Measurements from ENCODE around the gene CNGB1. TPM values are rescaled to one million over a fixed set of nuclear protein-coding genes. Genes with fewer than 3 reads are reported as not detected.

The CNGB1 gene
- total RNA-seq, 1 donor from 2014 or later: not detected

DNA sequence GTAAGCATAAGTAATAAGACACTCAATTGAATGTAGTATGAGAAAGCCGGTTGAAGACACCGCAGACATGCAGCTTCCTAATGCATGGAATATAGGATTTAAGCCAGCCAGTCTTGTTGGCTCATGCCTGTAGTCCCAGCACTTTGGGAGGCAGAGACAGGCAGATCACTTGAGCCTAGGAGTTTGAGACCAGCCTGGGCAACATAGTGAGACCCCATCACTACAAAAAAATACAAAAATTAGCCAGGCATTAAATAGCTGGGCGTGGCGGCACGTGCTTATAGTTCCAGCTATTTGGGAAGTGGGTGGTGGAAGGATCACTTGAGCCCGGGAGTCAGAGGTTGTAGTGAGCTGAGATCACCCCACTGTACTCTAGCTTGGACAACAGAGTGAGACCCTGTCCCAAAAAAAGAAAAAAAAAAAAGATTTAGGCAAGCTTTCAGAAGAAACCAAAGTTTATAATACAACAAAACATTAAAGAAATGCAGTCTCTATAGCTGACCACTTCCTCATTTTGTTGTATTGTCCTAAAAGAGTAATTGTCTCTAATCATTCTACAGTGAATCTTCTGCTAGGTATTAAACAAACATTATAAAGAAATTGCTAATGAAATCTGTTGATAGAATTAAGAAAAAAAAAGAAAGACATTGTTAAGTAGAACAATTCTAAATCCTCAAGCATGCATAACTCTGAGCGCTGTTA lies 100.0 kb downstream of the CNGB1 start:
- Histone ChIP-seq H3K27ac (ENCODE audit: low read depth, low read length) (no peak overlapping the region), H3K27me3 (ENCODE audit: control insufficient read depth in 3 of 3, insufficient read depth in 3 of 3, low read length in 3 of 3) (peaks cover 8 to 13% (median 11%) of the 10 kb centered on the region in 3 donors), H3K4me3 (ENCODE audit: low read length in 3 of 3) (no peak overlapping the region), H3K36me3 (ENCODE audit: control insufficient read depth in 3 of 3, insufficient read depth in 3 of 3, low read length in 3 of 3) (no peaks in the 10 kb centered on the region), H3K9me3 (ENCODE audit: control insufficient read depth in 3 of 3, low read length in 3 of 3) (no peaks in the 10 kb centered on the region), H3K4me1 (ENCODE audit: control insufficient read depth in 3 of 3, insufficient read depth in 3 of 3, low read length in 3 of 3) (no peaks in the 10 kb centered on the region), H3K9ac (ENCODE audit: low read depth in 1 of 3, low read length in 3 of 3) (no peak overlapping the region)

GRCh38 chr16:57868913-57869520 lies 101.9 kb downstream of the CNGB1 start:
- H3K4me3 ChIP-seq (ENCODE audit: low read length in 3 of 3): no peak overlapping the region
- H3K27me3 ChIP-seq (ENCODE audit: control insufficient read depth in 3 of 3, insufficient read depth in 3 of 3, low read length in 3 of 3): peaks cover 2 to 12% (median 10%) of the 10 kb centered on the region in 3 donors

DNA sequence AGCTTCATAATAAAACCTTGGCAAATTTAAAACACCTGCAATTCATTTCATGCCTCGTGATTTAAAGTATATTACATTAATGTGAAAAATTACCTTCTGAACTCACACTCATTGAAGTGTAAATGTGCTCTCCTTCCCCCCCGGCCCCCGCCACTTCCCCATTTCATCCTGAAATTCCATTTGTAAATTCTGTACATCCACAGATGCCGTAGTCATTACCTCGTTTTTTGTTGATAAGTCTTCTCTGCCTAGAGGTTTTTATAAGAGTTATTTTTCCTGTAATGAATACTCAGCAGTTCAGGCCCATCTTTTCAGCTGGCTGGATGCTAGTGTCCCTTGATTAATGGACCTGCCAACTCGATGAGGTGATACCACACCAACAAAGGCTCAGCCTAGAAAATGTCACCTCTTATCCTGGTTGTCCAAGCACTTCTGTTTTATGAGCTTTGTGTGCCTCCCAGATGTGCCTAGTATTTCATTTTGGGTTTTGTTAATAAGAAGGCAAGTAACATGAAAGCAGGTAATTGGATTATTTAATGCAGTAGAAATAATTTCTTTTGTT lies 103.8 kb downstream of the CNGB1 start:
- Histone ChIP-seq H3K4me3 (ENCODE audit: low read length in 3 of 3) (no peak overlapping the region), H3K27ac (ENCODE audit: low read depth, low read length) (no peak overlapping the region), H3K9me3 (ENCODE audit: control insufficient read depth in 3 of 3, low read length in 3 of 3) (no peaks in the 10 kb centered on the region), H3K27me3 (ENCODE audit: control insufficient read depth in 3 of 3, insufficient read depth in 3 of 3, low read length in 3 of 3) (no peaks in the 10 kb centered on the region), H3K9ac (ENCODE audit: low read depth in 1 of 3, low read length in 3 of 3) (no peak overlapping the region), H3K4me1 (ENCODE audit: control insufficient read depth in 3 of 3, insufficient read depth in 3 of 3, low read length in 3 of 3) (peaks cover 0 to 10% (median 0%) of the 10 kb centered on the region in 3 donors), H3K36me3 (ENCODE audit: control insufficient read depth in 3 of 3, insufficient read depth in 3 of 3, low read length in 3 of 3) (no peaks in the 10 kb centered on the region)

More at GRCh38 chr16:57868913-57869520, 101.9 kb downstream of the CNGB1 start:
- Histone ChIP-seq H3K36me3 (ENCODE audit: control insufficient read depth in 3 of 3, insufficient read depth in 3 of 3, low read length in 3 of 3) (no peaks in the 10 kb centered on the region), H3K27ac (ENCODE audit: low read depth, low read length) (no peak overlapping the region), H3K4me1 (ENCODE audit: control insufficient read depth in 3 of 3, insufficient read depth in 3 of 3, low read length in 3 of 3) (no peaks in the 10 kb centered on the region), H3K9ac (ENCODE audit: low read depth in 1 of 3, low read length in 3 of 3) (no peak overlapping the region), H3K9me3 (ENCODE audit: control insufficient read depth in 3 of 3, low read length in 3 of 3) (no peaks in the 10 kb centered on the region)

DNA sequence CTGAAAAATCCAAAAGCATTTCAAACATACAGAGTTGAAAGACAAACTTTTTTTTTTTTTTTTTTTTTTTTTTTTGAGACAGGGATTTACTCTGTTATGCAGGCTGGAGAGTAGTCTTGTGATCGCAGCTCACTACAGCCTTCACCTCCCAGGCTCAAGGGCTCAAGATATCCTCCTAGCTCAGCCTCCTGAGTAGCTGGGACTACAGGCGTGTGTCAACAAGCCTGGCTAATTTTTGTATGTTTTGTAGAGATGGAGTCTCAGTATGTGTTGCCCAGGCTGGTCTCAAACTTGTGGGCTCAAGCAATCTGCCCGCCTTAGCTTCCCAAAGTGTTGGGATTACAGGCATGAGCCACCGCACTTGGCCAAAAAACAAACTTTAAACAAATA lies 104.4 kb downstream of the CNGB1 start:
- Histone ChIP-seq H3K9me3 (ENCODE audit: control insufficient read depth in 3 of 3, low read length in 3 of 3) (no peaks in the 10 kb centered on the region), H3K36me3 (ENCODE audit: control insufficient read depth in 3 of 3, insufficient read depth in 3 of 3, low read length in 3 of 3) (no peaks in the 10 kb centered on the region), H3K27ac (ENCODE audit: low read depth, low read length) (no peak overlapping the region), H3K4me1 (ENCODE audit: control insufficient read depth in 3 of 3, insufficient read depth in 3 of 3, low read length in 3 of 3) (peaks cover 0 to 10% (median 0%) of the 10 kb centered on the region in 3 donors), H3K27me3 (ENCODE audit: control insufficient read depth in 3 of 3, insufficient read depth in 3 of 3, low read length in 3 of 3) (no peaks in the 10 kb centered on the region), H3K9ac (ENCODE audit: low read depth in 1 of 3, low read length in 3 of 3) (no peak overlapping the region), H3K4me3 (ENCODE audit: low read length in 3 of 3) (no peak overlapping the region)

DNA sequence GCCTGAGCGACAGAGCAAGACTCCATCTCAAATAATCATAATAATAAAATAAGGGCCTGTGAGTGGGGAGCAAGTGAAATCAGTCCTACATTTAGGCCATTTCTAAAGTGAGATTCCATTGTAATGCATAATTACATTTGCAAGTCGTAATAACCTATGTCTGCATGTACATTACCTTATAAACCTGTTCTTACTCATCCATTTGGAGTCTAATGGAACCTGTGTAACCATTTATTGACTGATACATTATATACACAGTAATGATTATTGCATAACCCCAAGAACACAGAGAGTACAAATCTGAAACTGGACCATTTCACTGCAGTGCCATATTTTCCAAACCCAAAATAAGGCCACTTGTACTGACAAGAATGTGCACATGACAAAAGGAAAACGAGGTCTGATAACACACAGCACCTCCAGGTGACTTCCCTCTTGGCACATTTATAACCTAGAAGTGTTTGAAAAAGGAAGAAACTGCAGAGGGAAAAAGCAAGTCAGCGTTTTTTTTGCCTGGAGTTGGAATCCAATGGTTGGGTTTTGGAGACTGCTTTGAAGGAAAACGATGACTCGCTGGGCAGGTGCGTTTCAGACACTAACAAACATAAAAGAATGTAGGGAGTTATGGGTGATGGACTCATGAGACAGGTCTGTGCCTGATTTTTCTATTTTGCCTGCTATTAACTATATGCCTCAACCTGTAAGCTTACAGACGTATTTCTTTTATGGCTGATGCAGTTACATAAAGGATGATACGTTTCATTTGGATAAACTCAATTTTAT lies 105.0 kb downstream of the CNGB1 start:
- Histone ChIP-seq H3K27ac (ENCODE audit: low read depth, low read length) (no peak overlapping the region), H3K9me3 (ENCODE audit: control insufficient read depth in 3 of 3, low read length in 3 of 3) (no peaks in the 10 kb centered on the region), H3K27me3 (ENCODE audit: control insufficient read depth in 3 of 3, insufficient read depth in 3 of 3, low read length in 3 of 3) (no peaks in the 10 kb centered on the region), H3K4me3 (ENCODE audit: low read length in 3 of 3) (no peak overlapping the region), H3K36me3 (ENCODE audit: control insufficient read depth in 3 of 3, insufficient read depth in 3 of 3, low read length in 3 of 3) (no peaks in the 10 kb centered on the region), H3K4me1 (ENCODE audit: control insufficient read depth in 3 of 3, insufficient read depth in 3 of 3, low read length in 3 of 3) (peaks cover 0 to 10% (median 0%) of the 10 kb centered on the region in 3 donors), H3K9ac (ENCODE audit: low read depth in 1 of 3, low read length in 3 of 3) (no peak overlapping the region)

DNA sequence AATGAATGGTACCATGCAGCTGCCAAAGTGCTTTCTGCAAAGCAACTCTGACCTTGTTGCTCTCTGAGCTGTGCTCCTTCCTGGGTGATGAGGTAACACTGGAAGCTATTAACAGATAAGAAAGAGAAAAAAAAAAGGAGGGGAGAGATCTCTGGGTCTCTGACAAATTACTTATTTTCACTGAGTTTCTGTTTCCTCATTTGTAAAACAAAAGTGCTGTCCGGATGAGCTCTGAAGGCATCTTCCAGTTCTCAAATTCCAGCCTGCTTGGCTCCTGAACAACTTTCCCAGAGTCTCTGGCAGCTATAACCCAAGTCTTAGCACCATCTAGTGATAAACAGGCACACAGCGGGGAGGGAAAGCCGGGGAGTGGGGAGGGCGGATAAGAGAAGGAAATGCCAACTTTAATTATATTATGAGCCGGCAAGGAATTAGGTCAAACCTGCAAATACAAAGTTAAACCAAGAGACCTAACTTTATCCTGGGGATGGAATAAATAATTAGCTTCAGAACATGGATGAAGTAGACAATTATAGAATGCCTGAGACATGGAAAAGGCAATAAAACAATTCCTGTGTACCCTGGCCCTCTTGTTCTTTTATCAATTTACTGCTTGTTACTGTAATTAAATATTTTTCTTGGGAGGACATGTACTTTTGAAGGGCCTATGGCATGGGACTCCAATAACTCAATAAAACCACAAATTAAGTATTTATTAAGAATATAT lies 107.3 kb downstream of the CNGB1 start:
- Histone ChIP-seq H3K27ac (ENCODE audit: low read depth, low read length) (no peak overlapping the region), H3K9ac (ENCODE audit: low read depth in 1 of 3, low read length in 3 of 3) (no peak overlapping the region), H3K4me3 (ENCODE audit: low read length in 3 of 3) (no peak overlapping the region), H3K9me3 (ENCODE audit: control insufficient read depth in 3 of 3, low read length in 3 of 3) (no peaks in the 10 kb centered on the region), H3K36me3 (ENCODE audit: control insufficient read depth in 3 of 3, insufficient read depth in 3 of 3, low read length in 3 of 3) (no peaks in the 10 kb centered on the region), H3K27me3 (ENCODE audit: control insufficient read depth in 3 of 3, insufficient read depth in 3 of 3, low read length in 3 of 3) (peaks cover 0 to 2% (median 0%) of the 10 kb centered on the region in 3 donors), H3K4me1 (ENCODE audit: control insufficient read depth in 3 of 3, insufficient read depth in 3 of 3, low read length in 3 of 3) (peaks cover 0 to 10% (median 0%) of the 10 kb centered on the region in 3 donors)

GRCh38 chr16:57862698-57863433 lies 108.1 kb downstream of the CNGB1 start:
- H3K9ac ChIP-seq (ENCODE audit: low read depth in 1 of 3, low read length in 3 of 3): no peak overlapping the region
- no peaks in the 10 kb centered on the region for H3K9me3 ChIP-seq (ENCODE audit: control insufficient read depth in 3 of 3, low read length in 3 of 3)
- H3K27me3 ChIP-seq (ENCODE audit: control insufficient read depth in 3 of 3, insufficient read depth in 3 of 3, low read length in 3 of 3): peaks cover 0 to 2% (median 0%) of the 10 kb centered on the region in 3 donors
- H3K4me1 ChIP-seq (ENCODE audit: control insufficient read depth in 3 of 3, insufficient read depth in 3 of 3, low read length in 3 of 3): peaks cover 0 to 10% (median 2%) of the 10 kb centered on the region in 3 donors
- no peak overlapping the region for H3K4me3 ChIP-seq (ENCODE audit: low read length in 3 of 3)
- H3K36me3 ChIP-seq (ENCODE audit: control insufficient read depth in 3 of 3, insufficient read depth in 3 of 3, low read length in 3 of 3): no peaks in the 10 kb centered on the region
- H3K27ac ChIP-seq (ENCODE audit: low read depth, low read length): no peak overlapping the region

GRCh38 chr16:57859331-57859730 lies 111.6 kb downstream of the CNGB1 start:
- peaks cover 0 to 10% (median 2%) of the 10 kb centered on the region in 3 donors for H3K4me1 ChIP-seq (ENCODE audit: control insufficient read depth in 3 of 3, insufficient read depth in 3 of 3, low read length in 3 of 3)
- H3K27me3 ChIP-seq (ENCODE audit: control insufficient read depth in 3 of 3, insufficient read depth in 3 of 3, low read length in 3 of 3): peaks cover 0 to 2% (median 0%) of the 10 kb centered on the region in 3 donors
- H3K36me3 ChIP-seq (ENCODE audit: control insufficient read depth in 3 of 3, insufficient read depth in 3 of 3, low read length in 3 of 3): no peaks in the 10 kb centered on the region
- no peak overlapping the region for H3K27ac ChIP-seq (ENCODE audit: low read depth, low read length)
- no peak overlapping the region for H3K9ac ChIP-seq (ENCODE audit: low read depth in 1 of 3, low read length in 3 of 3)
- no peak overlapping the region for H3K4me3 ChIP-seq (ENCODE audit: low read length in 3 of 3)
- H3K9me3 ChIP-seq (ENCODE audit: control insufficient read depth in 3 of 3, low read length in 3 of 3): peaks cover 0 to 4% (median 0%) of the 10 kb centered on the region in 3 donors

GRCh38 chr16:57858635-57859034 lies 112.3 kb downstream of the CNGB1 start:
- H3K27ac ChIP-seq (ENCODE audit: low read depth, low read length): no peak overlapping the region
- no peaks in the 10 kb centered on the region for H3K36me3 ChIP-seq (ENCODE audit: control insufficient read depth in 3 of 3, insufficient read depth in 3 of 3, low read length in 3 of 3)
- no peak overlapping the region for H3K9ac ChIP-seq (ENCODE audit: low read depth in 1 of 3, low read length in 3 of 3)
- no peak overlapping the region for H3K4me3 ChIP-seq (ENCODE audit: low read length in 3 of 3)
- peaks cover 0 to 2% (median 0%) of the 10 kb centered on the region in 3 donors for H3K27me3 ChIP-seq (ENCODE audit: control insufficient read depth in 3 of 3, insufficient read depth in 3 of 3, low read length in 3 of 3)
- peaks cover 0 to 4% (median 0%) of the 10 kb centered on the region in 3 donors for H3K9me3 ChIP-seq (ENCODE audit: control insufficient read depth in 3 of 3, low read length in 3 of 3)
- H3K4me1 ChIP-seq (ENCODE audit: control insufficient read depth in 3 of 3, insufficient read depth in 3 of 3, low read length in 3 of 3): peaks cover 0 to 9% (median 2%) of the 10 kb centered on the region in 3 donors

Data from skeletal muscle tissue (tissue), 4 donors.